ENCODE data around the gene UROS. TPM values are rescaled to one million over a fixed set of nuclear protein-coding genes. Genes with fewer than 3 reads are reported as not detected.

UROS gene
- total and polyA plus RNA-seq, 2 of the 4 experiments (the other 2 are of a cell fraction): 48.7 to 56.5 TPM

DNA sequence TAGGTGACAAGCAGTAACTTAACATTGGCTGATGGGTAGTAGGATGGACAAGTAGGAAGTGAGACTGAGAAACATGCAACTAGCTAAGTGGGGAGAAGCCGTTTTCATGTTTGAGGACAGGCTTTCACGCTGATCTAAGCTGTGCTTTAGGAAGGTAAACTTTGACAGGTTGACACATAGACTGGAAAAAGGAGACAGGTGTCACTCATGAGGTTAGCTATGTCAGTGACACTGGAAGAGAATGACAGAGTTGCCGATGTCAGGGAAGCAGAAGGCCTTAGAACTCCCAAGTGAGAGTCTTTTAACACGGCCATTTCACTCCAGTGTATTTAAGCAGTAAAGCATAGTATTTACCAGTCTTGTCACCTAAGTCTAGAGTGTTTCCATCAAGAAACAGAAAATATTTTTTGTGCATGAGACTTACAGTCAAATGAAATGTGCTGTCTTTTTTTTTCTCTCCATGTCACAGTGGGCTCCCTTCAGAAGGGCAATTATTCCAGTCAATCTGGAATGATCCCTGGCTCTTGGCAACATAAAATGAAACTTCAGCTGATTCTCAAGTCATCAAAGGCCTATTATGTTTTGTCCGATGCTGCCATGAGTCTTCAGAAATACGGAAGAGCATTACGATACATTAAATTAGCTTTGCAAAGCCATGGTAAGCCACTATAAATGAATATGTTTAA is 82.9 kb downstream of the UROS start:
- Histone ChIP-seq H3K18ac (ENCODE audit: low read depth, low read length) (no peak overlapping the region), H3K23ac (ENCODE audit: low read depth, low read length) (no peak overlapping the region), H3K9ac (ENCODE audit: low read depth, low read length) (no peak overlapping the region), H3K27ac (ENCODE audit: insufficient read depth, low read length) (no peak overlapping the region), H2BK20ac (ENCODE audit: low read depth, low read length) (no peak overlapping the region), H3K4me2 (ENCODE audit: low read depth, low read length) (no peak overlapping the region), H3K79me1 (ENCODE audit: low read depth in 1 of 2, low read length in 2 of 2) (peaks cover 0 to 8% of the 10 kb centered on the region in 2 experiments; a peak in 1 of 4 replicates), H2AK5ac (ENCODE audit: low read depth, low read length) (no peak overlapping the region), H2AK9ac (replicated peaks; ENCODE audit: low read depth, low read length, poor library complexity) (no peak overlapping the region), H2AFZ (replicated peaks; ENCODE audit: low read length, poor library complexity) (no peak overlapping the region), H3K4me3 (ENCODE audit: insufficient read depth, low read depth, low read length) (no peak overlapping the region), H2BK5ac (ENCODE audit: low read depth, low read length, poor library complexity, severe bottlenecking) (no peak overlapping the region), H4K20me1 (ENCODE audit: insufficient read depth, low read length) (no peaks in the 10 kb centered on the region), H4K91ac (ENCODE audit: insufficient read depth, low read depth, low read length) (no peak overlapping the region), H3K9me1 (ENCODE audit: insufficient read depth, low read length) (no peaks in the 10 kb centered on the region; the same call in 1 of the 2 replicates), H3K9me3 (ENCODE audit: control insufficient read depth, insufficient read depth, low read length) (no peaks in the 10 kb centered on the region), H3K4me1 (ENCODE audit: control insufficient read depth, insufficient read depth, low read length) (no peaks in the 10 kb centered on the region), H3K14ac (replicated peaks; ENCODE audit: low read depth, low read length) (no peak overlapping the region), H3K27me3 (ENCODE audit: control insufficient read depth, insufficient read depth, low read length) (no peaks in the 10 kb centered on the region), H2BK120ac (ENCODE audit: low read depth, low read length) (no peak overlapping the region), H4K5ac (ENCODE audit: low read depth, low read length) (no peak overlapping the region), H2BK15ac (ENCODE audit: low read depth, low read length) (no peak overlapping the region), H3K4ac (ENCODE audit: low read depth, low read length) (no peak overlapping the region), H4K8ac (ENCODE audit: low read depth in 2 of 2, low read length in 2 of 2) (no peak overlapping the region), H3K36me3 (ENCODE audit: control insufficient read depth, insufficient read depth, low read length) (peaks cover 48% of the 10 kb centered on the region), H3K56ac (ENCODE audit: extremely low read depth, insufficient read depth, low read length) (no peak overlapping the region)
- intact Hi-C loops (cut with micrococcal nuclease): loop anchor here (5.0 kb wide), 1 partner anchor 92 kb away; no protein-coding TSS in a partner anchor
- no peak for TF ChIP-seq NFE2L2 (IDR thresholded peaks at IDR 0.05; ENCODE audit: low read depth, low read length)
- no peak for TF ChIP-seq FOS (IDR thresholded peaks at IDR 0.05; ENCODE audit: low read depth, low read length)
- no peak for TF ChIP-seq RCOR1 (IDR thresholded peaks at IDR 0.05; ENCODE audit: insufficient replicate concordance, low read length)
- TF ChIP-seq, protein P1, sequence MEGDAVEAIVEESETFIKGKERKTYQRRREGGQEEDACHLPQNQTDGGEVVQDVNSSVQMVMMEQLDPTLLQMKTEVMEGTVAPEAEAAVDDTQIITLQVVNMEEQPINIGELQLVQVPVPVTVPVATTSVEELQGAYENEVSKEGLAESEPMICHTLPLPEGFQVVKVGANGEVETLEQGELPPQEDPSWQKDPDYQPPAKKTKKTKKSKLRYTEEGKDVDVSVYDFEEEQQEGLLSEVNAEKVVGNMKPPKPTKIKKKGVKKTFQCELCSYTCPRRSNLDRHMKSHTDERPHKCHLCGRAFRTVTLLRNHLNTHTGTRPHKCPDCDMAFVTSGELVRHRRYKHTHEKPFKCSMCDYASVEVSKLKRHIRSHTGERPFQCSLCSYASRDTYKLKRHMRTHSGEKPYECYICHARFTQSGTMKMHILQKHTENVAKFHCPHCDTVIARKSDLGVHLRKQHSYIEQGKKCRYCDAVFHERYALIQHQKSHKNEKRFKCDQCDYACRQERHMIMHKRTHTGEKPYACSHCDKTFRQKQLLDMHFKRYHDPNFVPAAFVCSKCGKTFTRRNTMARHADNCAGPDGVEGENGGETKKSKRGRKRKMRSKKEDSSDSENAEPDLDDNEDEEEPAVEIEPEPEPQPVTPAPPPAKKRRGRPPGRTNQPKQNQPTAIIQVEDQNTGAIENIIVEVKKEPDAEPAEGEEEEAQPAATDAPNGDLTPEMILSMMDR (conservative IDR thresholded peaks at IDR 0.05; ENCODE audit: low read depth, low read length): no peak
- TF ChIP-seq USF2 (IDR thresholded peaks at IDR 0.05; ENCODE audit: low read depth, low read length): no peak
- 100% methylated on average over 3 of the region's 7 CpGs; no CpG with 5 or more reads in 1 of the 2 experiments for WGBS, 2 experiments (ENCODE audit: extremely low coverage in 2 of 2, insufficient read length in 1 of 2)
- no peak for ATAC-seq (ENCODE audit: low read depth)
- BruUV-seq (replicated peaks): no TSS peak
- dilution Hi-C loops (cut with HindIII; ENCODE audit: low sequenced_read_pairs, unreplicated experiment): no loop called here
- ChIA-PET POLR2A (ENCODE audit: unreplicated experiment) (no interaction called here), CTCF (interaction anchor here (0.7 kb wide), 1 partner anchor 864 kb away, joined by 3 read pairs; no protein-coding TSS in a partner anchor)
- in situ Hi-C loops (cut with MboI; ENCODE audit: low sequenced_read_pairs): loop anchor here (25.0 kb wide), 1 partner anchor 928 kb away; the partner anchor contains the start of gene ABRAXAS2
- DNase-seq: no peak

Small RNAs within 50 kb of the gene (microRNA-seq; reads per million reads assigned to microRNA genes)
- 1.0 to 1.8 reads per million in 2 experiments for gene MIR4484 (ENCODE audit: insufficient read depth in 1 of 2, insufficient read length in 1 of 2, unreplicated experiment in 1 of 2)
- gene RF00017 (ENCODE audit: insufficient read depth, insufficient read length): not detected

Small RNAs within 50 kb of the gene (small RNA-seq; reads per million reads assigned to genes)
- gene MIR4484 (0 to 3.2 (median 0.60) reads per million in 5 experiments), gene RF00017 (0 reads per million in 5 experiments)

Other genes with a start within 250 kb of the UROS start
- gene TEX36, start 140.1 kb downstream of the UROS start, total RNA-seq (2012; rRNA removed): not detected in 2 replicates
- not detected in 2 replicates for gene TEX36, start 140.1 kb downstream of the UROS start, polyA plus RNA-seq (2012; rRNA removed)
- gene EDRF1, start 103.5 kb downstream of the UROS start, total RNA-seq (2012; rRNA removed): 24.9 and 28.1 TPM in 2 replicates
- gene EDRF1, start 103.5 kb downstream of the UROS start, polyA plus RNA-seq (2012; rRNA removed): 14.1 and 17.0 TPM in 2 replicates
- gene MMP21, start 47.4 kb downstream of the UROS start, total RNA-seq (2012; rRNA removed): not detected in 2 replicates
- not detected in 2 replicates for gene MMP21, start 47.4 kb downstream of the UROS start, polyA plus RNA-seq (2012; rRNA removed)
- gene BCCIP, start 288 bp upstream of the UROS start, total RNA-seq (2012; rRNA removed): 31.9 and 65.8 TPM in 2 replicates
- 42.4 and 49.2 TPM in 2 replicates for gene BCCIP, start 288 bp upstream of the UROS start, polyA plus RNA-seq (2012; rRNA removed)
- gene DHX32, start 58.0 kb upstream of the UROS start, total RNA-seq (2012; rRNA removed): 27.8 and 35.0 TPM in 2 replicates
- gene DHX32, start 58.0 kb upstream of the UROS start, polyA plus RNA-seq (2012; rRNA removed): 11.5 and 15.6 TPM in 2 replicates
- 0.90 and 1.9 TPM in 2 replicates for gene FANK1, start 73.3 kb upstream of the UROS start, total RNA-seq (2012; rRNA removed)
- 2.0 and 2.2 TPM in 2 replicates for gene FANK1, start 73.3 kb upstream of the UROS start, polyA plus RNA-seq (2012; rRNA removed)

Measured in IMR-90 (cell line).